ENCODE results near the gene CHRNA3.

CHRNA3 gene

DNA sequence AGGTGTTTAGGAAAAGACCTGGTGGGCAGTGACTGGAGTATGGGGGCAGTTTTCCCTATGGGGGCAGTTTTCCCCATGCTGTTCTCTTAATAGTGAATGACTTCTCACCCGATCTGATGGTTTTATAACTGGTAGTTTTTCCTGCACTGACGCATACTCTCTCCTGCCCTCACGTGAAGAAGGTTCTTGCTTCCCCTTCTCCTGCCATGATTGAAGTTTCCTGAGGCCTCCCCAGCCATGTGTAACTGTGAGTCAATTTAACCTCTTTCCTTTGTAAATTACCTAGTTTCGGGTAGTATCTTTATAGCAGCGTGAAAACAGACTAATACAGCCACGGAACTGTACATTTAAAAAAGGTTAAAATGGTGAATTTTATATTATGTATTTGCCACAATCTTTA, 45.2 kb upstream of the CHRNA3 start:
- ATAC-seq (ENCODE audit: insufficient read depth, low read depth) (no peak), DNase-seq (no peak)
- H3K79me2 ChIP-seq (ENCODE audit: insufficient read depth, low read length), result no peaks in the 10 kb centered on the region
- H3K27ac ChIP-seq (ENCODE audit: low read length), result no peak overlapping the region
- H3K4me1 ChIP-seq (ENCODE audit: insufficient read depth, low read length), result no peaks in the 10 kb centered on the region
- no peak overlapping the region for H3K4me2 ChIP-seq (ENCODE audit: insufficient read depth, low read length)
- no peaks in the 10 kb centered on the region for H3K36me3 ChIP-seq (ENCODE audit: insufficient read depth, low read length)
- no peak overlapping the region for H3K9ac ChIP-seq (ENCODE audit: low read depth, low read length)
- H3K4me3 ChIP-seq (ENCODE audit: low read depth in 1 of 2, low read length in 2 of 2), result no peak overlapping the region
- no peak overlapping the region for H2AFZ ChIP-seq (ENCODE audit: low read depth, low read length)
- TF ChIP-seq, protein P1, sequence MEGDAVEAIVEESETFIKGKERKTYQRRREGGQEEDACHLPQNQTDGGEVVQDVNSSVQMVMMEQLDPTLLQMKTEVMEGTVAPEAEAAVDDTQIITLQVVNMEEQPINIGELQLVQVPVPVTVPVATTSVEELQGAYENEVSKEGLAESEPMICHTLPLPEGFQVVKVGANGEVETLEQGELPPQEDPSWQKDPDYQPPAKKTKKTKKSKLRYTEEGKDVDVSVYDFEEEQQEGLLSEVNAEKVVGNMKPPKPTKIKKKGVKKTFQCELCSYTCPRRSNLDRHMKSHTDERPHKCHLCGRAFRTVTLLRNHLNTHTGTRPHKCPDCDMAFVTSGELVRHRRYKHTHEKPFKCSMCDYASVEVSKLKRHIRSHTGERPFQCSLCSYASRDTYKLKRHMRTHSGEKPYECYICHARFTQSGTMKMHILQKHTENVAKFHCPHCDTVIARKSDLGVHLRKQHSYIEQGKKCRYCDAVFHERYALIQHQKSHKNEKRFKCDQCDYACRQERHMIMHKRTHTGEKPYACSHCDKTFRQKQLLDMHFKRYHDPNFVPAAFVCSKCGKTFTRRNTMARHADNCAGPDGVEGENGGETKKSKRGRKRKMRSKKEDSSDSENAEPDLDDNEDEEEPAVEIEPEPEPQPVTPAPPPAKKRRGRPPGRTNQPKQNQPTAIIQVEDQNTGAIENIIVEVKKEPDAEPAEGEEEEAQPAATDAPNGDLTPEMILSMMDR (IDR thresholded peaks at IDR 0.05; ENCODE audit: borderline replicate concordance, extremely low read depth, low read length, poor library complexity, severe bottlenecking), result no peak
- no peak for TF ChIP-seq EZH2 (IDR thresholded peaks at IDR 0.05; ENCODE audit: borderline replicate concordance, low read depth, low read length, severe bottlenecking)
- H4K20me1 ChIP-seq (ENCODE audit: insufficient read depth, low read length), result no peaks in the 10 kb centered on the region
- H3K27me3 ChIP-seq (ENCODE audit: insufficient read depth, low read length, poor library complexity), result no peaks in the 10 kb centered on the region
- H3K9me3 ChIP-seq (ENCODE audit: insufficient read depth, low read length, severe bottlenecking), result no peaks in the 10 kb centered on the region

GRCh38 chr15:78663703-78664102, 42.9 kb upstream of the CHRNA3 start:
- no peak overlapping the region for H3K9ac ChIP-seq (ENCODE audit: low read depth, low read length)
- no peaks in the 10 kb centered on the region for H3K4me1 ChIP-seq (ENCODE audit: insufficient read depth, low read length)
- no peaks in the 10 kb centered on the region for H3K9me3 ChIP-seq (ENCODE audit: insufficient read depth, low read length, severe bottlenecking)
- H3K27ac ChIP-seq (ENCODE audit: low read length), result no peak overlapping the region
- TF ChIP-seq, protein P1 (IDR thresholded peaks at IDR 0.05; ENCODE audit: borderline replicate concordance, extremely low read depth, low read length, poor library complexity, severe bottlenecking), result no peak
- TF ChIP-seq EZH2 (IDR thresholded peaks at IDR 0.05; ENCODE audit: borderline replicate concordance, low read depth, low read length, severe bottlenecking), result no peak
- H3K36me3 ChIP-seq (ENCODE audit: insufficient read depth, low read length), result no peaks in the 10 kb centered on the region
- H3K4me2 ChIP-seq (ENCODE audit: insufficient read depth, low read length), result no peak overlapping the region
- DNase-seq (no peak), ATAC-seq (ENCODE audit: insufficient read depth, low read depth) (no peak)
- H3K79me2 ChIP-seq (ENCODE audit: insufficient read depth, low read length), result no peaks in the 10 kb centered on the region
- no peak overlapping the region for H2AFZ ChIP-seq (ENCODE audit: low read depth, low read length)
- no peak overlapping the region for H3K4me3 ChIP-seq (ENCODE audit: low read depth in 1 of 2, low read length in 2 of 2)
- H4K20me1 ChIP-seq (ENCODE audit: insufficient read depth, low read length), result no peaks in the 10 kb centered on the region
- H3K27me3 ChIP-seq (ENCODE audit: insufficient read depth, low read length, poor library complexity), result no peaks in the 10 kb centered on the region

- H3K4me2 ChIP-seq (ENCODE audit: insufficient read depth, low read length), result no peak overlapping the region
- DNase-seq (no peak), ATAC-seq (ENCODE audit: insufficient read depth, low read depth) (no peak)
These were observed 41.2 kb upstream of the CHRNA3 start for GRCh38 chr15:78662028-78662427.

More at GRCh38 chr15:78662028-78662427, 41.2 kb upstream of the CHRNA3 start:
- Histone ChIP-seq H2AFZ (ENCODE audit: low read depth, low read length) (no peak overlapping the region), H3K4me1 (ENCODE audit: insufficient read depth, low read length) (no peaks in the 10 kb centered on the region), H3K27ac (ENCODE audit: low read length) (no peak overlapping the region), H3K27me3 (ENCODE audit: insufficient read depth, low read length, poor library complexity) (no peaks in the 10 kb centered on the region), H3K79me2 (ENCODE audit: insufficient read depth, low read length) (no peaks in the 10 kb centered on the region), H3K4me3 (ENCODE audit: low read depth in 1 of 2, low read length in 2 of 2) (no peak overlapping the region), H4K20me1 (ENCODE audit: insufficient read depth, low read length) (no peaks in the 10 kb centered on the region), H3K9me3 (ENCODE audit: insufficient read depth, low read length, severe bottlenecking) (no peaks in the 10 kb centered on the region), H3K9ac (ENCODE audit: low read depth, low read length) (no peak overlapping the region), H3K36me3 (ENCODE audit: insufficient read depth, low read length) (no peaks in the 10 kb centered on the region)
- no peak for TF ChIP-seq EZH2 (IDR thresholded peaks at IDR 0.05; ENCODE audit: borderline replicate concordance, low read depth, low read length, severe bottlenecking)
- TF ChIP-seq, protein P1 (IDR thresholded peaks at IDR 0.05; ENCODE audit: borderline replicate concordance, extremely low read depth, low read length, poor library complexity, severe bottlenecking), result no peak

Data from DND-41 (cell line).